Posterior vena cava (tissue), 2 donors: Measurements from ENCODE around the gene DGLUCY. TPM values are rescaled to one million over a fixed set of nuclear protein-coding genes. Genes with fewer than 3 reads are reported as not detected.
"Not testable (repeated sequence)": the region's sequence is repeated elsewhere in the genome, so short reads cannot be mapped to it uniquely, and the experiment has no call there.

ENCODE experiments used
- DNase-seq: peaks from one replicate; pipeline ENCODE4 v3.0.0-alpha.2; 2020; ENCODE audit warnings: low spot score
- intact Hi-C, 2 donors: fragments of 100-400 bp; cut with DNase I; formaldehyde crosslinking; loops; one replicate each; pipeline versions ENCODE4 v1.14.1 to v1.14.2; 2022 to 2023
- total RNA-seq, 2 donors: library from RNA; stranded (reverse); fragmentation: NEBNext Ultra II Directional; extraction: Animal tissue kit (Norgen Biotek cat#: 25700); gene quantifications; one replicate each; pipeline ENCODE4 v1.2.1, GENCODE V29; 2021
- donor health status: DM: yes; HTN: yes; CAD: no.
- donor health status: DM: yes; HTN: yes; CAD: no.

Gene DGLUCY
- total RNA-seq, 2 donors from 2014 or later = 36.2 to 44.4 TPM

- intact Hi-C loops = no loop called here
- peak; percentile 76 for DNase-seq
Observed at GRCh38 chr14:91127401-91127801, 13.5 kb downstream of the DGLUCY start.

GRCh38 chr14:91127924-91128323, 14.1 kb downstream of the DGLUCY start:
- intact Hi-C loops = no loop called here
- peak; percentile 8 for DNase-seq

- intact Hi-C loops = no loop called here
- peak; percentile 36 for DNase-seq
Observed at GRCh38 chr14:91128699-91129098, 14.8 kb downstream of the DGLUCY start.

- no peak for DNase-seq
Observed at GRCh38 chr14:91129261-91129660, 15.4 kb downstream of the DGLUCY start.

GRCh38 chr14:91135039-91135438, 21.2 kb downstream of the DGLUCY start:
- intact Hi-C loops = no loop called here
- DNase-seq = no peak

More at GRCh38 chr14:91129261-91129660, 15.4 kb downstream of the DGLUCY start:
- intact Hi-C loops = no loop called here

DNA sequence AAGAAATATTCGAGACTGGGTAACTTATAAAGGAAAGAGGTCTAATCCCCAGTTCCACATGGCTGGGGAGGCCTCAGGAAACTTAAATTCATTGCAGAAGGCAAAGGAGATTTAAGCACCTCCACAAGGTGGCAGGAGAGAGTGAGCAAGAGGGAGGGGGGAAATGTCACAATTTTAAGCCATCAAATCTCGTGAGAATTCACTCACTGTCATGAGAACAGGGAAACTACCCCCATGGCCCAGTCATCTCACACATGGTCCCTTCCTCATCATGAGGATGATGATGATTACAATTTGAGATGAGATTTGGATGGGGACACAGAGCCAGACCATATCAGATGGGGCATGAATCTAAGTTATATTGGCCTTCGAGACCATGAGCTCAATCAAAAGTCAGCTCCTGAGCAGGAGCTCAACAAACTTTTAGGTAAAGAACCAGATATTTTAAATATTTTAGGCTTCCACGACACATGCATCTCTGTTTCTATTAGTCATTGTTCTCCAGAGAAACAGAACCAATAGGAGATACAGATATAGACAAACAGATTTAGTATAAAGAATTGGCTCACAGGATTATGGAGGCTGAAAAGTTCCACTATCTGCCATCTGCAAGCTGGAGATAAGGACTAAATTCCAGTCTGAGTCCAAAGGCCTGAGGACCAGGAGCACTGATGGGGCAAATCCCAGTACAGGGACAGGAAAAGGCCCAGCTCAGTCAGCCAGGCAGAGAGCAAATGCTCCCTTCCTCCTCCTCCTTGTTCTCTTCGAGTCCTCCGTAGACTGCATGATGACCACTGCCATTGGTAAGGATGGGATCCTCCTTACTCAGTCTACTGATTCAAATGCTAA, 24.9 kb downstream of the DGLUCY start:
- DNase-seq = no peak
- intact Hi-C loops = no loop called here

DNA sequence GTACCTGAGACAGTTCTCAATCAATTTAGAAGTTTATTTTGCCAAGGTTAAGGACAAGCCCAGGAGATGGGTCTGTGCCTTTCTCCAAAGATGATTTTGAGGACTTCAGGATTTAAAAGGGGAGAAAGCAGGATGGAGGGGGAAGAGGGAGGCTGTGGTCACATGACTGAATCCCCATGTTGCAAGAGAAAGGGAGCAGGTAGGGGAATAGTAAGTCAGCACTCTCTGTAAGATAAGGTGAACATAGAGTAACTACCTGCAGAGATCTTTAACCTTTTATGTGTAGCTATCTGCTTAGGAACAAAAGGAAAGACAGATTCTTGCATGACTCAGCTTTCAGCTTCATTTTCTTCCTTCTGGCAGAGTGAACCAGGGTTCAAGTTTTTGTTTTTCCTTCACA, 25.9 kb downstream of the DGLUCY start:
- intact Hi-C loops = no loop called here

DNA sequence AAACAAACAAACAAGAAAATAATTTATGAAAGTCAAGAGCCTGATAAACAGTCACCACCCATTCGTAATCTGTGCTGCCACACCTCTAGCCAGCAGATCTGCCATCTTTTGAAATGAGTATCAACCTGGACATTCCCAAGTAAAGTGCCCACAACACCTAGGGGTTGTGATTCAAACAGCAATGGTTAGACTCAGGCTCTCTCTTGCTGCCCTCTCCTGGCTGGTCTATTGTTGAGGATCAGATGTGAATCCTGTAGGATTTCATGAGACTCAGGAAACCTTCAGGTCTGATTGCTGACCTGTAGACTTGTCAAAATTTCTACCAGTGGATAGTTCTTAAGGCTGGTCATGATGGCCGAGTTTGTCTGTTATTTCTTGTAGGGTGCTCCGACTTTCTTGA, 26.8 kb downstream of the DGLUCY start:
- intact Hi-C loops = no loop called here
- DNase-seq = no peak

More for the DNA sequence above, 25.9 kb downstream of the DGLUCY start:
- no peak for DNase-seq

DNA sequence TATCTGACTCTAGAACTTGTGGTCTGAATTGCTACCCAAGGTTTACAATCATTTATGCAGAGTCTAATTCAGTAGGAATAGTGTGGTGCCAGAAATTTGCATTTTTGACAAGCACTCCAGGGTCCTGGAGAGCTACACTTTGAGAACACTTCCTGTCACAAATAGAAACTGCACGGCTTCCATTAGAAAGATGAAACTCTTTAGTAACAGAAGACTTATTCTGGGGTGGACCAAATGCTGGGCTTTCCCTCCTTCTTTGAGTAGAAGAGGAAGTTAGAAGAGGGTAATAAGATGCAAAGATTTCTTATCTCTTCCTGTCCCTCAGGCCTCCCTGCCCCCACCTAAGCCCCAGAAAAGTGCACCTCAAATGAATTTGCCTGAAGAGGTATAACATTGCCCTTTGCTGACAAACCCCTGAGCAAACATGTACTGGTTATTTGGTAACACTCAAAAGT, 28.4 kb downstream of the DGLUCY start:
- intact Hi-C loops = no loop called here
- no peak for DNase-seq

- intact Hi-C loops = no loop called here
- DNase-seq = no peak
Observed at GRCh38 chr14:91143862-91144261, 30.0 kb downstream of the DGLUCY start.

GRCh38 chr14:91144425-91145145, 30.7 kb downstream of the DGLUCY start:
- intact Hi-C loops = no loop called here

GRCh38 chr14:91145391-91146160, 31.7 kb downstream of the DGLUCY start:
- peak; percentile 34 for DNase-seq
- intact Hi-C loops = no loop called here

More at GRCh38 chr14:91144425-91145145, 30.7 kb downstream of the DGLUCY start:
- DNase-seq = peak; percentile 24

- intact Hi-C loops = no loop called here
- DNase-seq = no peak
Observed at GRCh38 chr14:91146661-91147060, 32.8 kb downstream of the DGLUCY start.

DNA sequence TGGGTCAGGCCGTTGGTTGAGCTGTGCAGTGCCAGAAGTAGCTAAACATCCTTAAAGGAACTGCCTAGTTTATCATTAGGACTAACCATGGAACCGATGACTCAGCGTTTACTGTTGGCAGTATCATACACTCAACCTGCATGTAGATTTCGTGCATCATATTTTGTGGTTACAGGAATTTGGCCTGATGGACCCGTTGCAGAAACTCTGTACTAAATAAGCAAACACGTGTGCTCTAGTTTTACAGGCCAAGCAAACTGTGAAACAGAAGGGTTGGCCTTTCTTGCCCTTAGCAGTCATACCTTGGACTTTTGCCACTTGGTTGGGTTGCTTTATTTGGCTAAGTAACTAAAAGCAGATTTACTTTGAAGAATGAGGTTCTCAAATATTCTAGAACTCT, 35.6 kb downstream of the DGLUCY start:
- intact Hi-C loops = no loop called here
- DNase-seq = peak; percentile 42

- intact Hi-C loops = no loop called here
- no peak for DNase-seq
Observed at GRCh38 chr14:91152499-91152898, 38.6 kb downstream of the DGLUCY start.

GRCh38 chr14:91153360-91153759, 39.5 kb downstream of the DGLUCY start:
- intact Hi-C loops = no loop called here
- DNase-seq = no peak

- DNase-seq = peak; percentile 13
- intact Hi-C loops = no loop called here
Observed at GRCh38 chr14:91154851-91155625, 41.2 kb downstream of the DGLUCY start.

DNA sequence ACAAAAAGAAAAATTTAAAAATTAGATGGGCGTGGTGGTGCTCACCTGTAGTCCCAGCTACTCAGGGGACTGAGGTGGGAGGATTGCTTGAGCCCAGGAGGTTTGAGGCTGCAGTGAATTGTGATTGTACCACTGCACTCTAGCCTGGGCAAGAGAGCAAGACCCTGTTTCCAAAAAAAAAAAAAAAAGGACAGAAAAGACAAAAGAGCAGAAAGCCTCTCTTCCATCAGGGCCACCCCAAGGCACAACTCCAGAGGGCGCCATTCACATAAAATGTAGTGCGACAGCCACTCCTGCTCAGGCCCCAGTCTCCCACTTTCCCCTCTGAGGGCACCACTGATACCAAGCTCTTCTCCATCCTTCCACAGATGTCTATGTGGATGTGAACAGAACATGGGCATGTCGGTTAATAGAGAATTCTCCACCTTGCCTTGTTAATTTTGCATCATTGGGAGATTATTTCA, 41.8 kb downstream of the DGLUCY start:
- intact Hi-C loops = no loop called here
- DNase-seq = peak; percentile 37

GRCh38 chr14:91156142-91156666, 42.3 kb downstream of the DGLUCY start:
- intact Hi-C loops = not testable (repeated sequence)
- DNase-seq = peak; percentile 22
